Measurements from ENCODE around the gene PAGR1. TPM values are rescaled to one million over a fixed set of nuclear protein-coding genes. Genes with fewer than 3 reads are reported as not detected.
"Not testable (repeated sequence)": the region's sequence is repeated elsewhere in the genome, so short reads cannot be mapped to it uniquely, and the experiment has no call there.

PAGR1 gene
- total and polyA plus RNA-seq, 10 of the 15 experiments (the other 5 are each of a cell fraction or from before 2014, with no cell fraction given), result 1.1 to 57.7 (median 23.4) TPM

DNA sequence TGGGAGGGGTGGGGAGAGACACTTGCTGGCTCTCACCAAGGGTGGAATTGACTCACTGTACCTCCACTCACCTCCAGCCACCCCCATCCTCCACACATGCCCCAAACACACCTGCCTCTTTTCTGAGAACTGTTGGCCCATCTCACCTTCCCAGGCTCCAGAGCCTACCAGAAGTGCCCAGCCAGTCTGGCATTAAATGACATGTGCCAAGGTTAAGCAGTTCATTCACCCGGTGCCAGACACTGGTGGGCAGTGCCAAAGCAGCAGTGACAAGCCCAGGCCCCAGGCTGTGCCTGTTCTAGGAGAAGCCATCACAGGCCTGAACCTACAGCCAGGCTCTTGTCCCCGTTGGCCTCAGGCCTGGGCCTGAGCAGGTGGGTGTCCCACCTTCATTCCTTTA, 15.5 kb downstream of the PAGR1 start (continued):
- no peak for TF ChIP-seq SP1 (IDR thresholded peaks at IDR 0.05; ENCODE audit: low read depth, low read length)
- TF ChIP-seq TBL1XR1 (IDR thresholded peaks at IDR 0.05; ENCODE audit: low read depth, low read length), result no peak

GRCh38 chr16:29833219-29833618, 17.3 kb downstream of the PAGR1 start:
- FAIRE-seq; H2AFZ ChIP-seq (ENCODE audit: control insufficient read depth, low read depth, low read length); H3K4me2 ChIP-seq (ENCODE audit: control insufficient read depth, insufficient read depth); H3K9me3 ChIP-seq (replicated peaks; ENCODE audit: control insufficient read depth, insufficient read depth, low read length); BruUV-seq (replicated peaks); H3K27me3 ChIP-seq (replicated peaks in 1 of 2; ENCODE audit: control insufficient read depth in 2 of 2, insufficient read depth in 2 of 2, low read length in 1 of 2); H3K27ac ChIP-seq (ENCODE audit: control insufficient read depth, insufficient read depth); H3K4me1 ChIP-seq (ENCODE audit: control insufficient read depth, insufficient read depth, low read length); in situ Hi-C loops (cut with MboI); H4K20me1 ChIP-seq (ENCODE audit: control insufficient read depth, insufficient read depth); H3K79me2 ChIP-seq (ENCODE audit: control insufficient read depth, insufficient read depth, low read length); SMC1A ChIA-PET (ENCODE audit: uncharacterized antibody, unreplicated experiment); RAD21 ChIA-PET (ENCODE audit: unreplicated experiment); ATAC-seq; H3K9ac ChIP-seq (ENCODE audit: control insufficient read depth, insufficient read depth, low read length); intact Hi-C loops (cut with micrococcal nuclease; ENCODE audit: unreplicated experiment); DNase-seq (ENCODE audit: low read depth, low spot score); H3K4me3 ChIP-seq: not testable (repeated sequence)
- H3K36me3 ChIP-seq (ENCODE audit: control insufficient read depth in 2 of 2, insufficient read depth in 2 of 2, low read length in 1 of 2), result peaks cover 11 to 15% of the 10 kb centered on the region in 2 experiments; a peak in 3 of 4 replicates
- POLR2A ChIA-PET, result interaction anchor here (1.0 kb wide), 1 partner anchor 16 kb away, joined by 3 read pairs; no protein-coding TSS in a partner anchor
- 85% methylated on average over 4 of the region's 4 CpGs for WGBS (ENCODE audit: insufficient coverage, insufficient replicate concordance, low lambda C conversion rate, missing lambda C conversion rate)
- CTCF ChIA-PET, result interaction anchor here (0.6 to 1.6 kb wide), 5 partner anchors 15 to 128 kb away, joined by 3 to 7 read pairs (median 3); partner anchors contain the start of gene PAGR1

- no peak overlapping the region for H3K9ac ChIP-seq (ENCODE audit: control insufficient read depth, insufficient read depth, low read length)
- ChIA-PET CTCF (no interaction called here), POLR2A (no interaction called here), SMC1A (ENCODE audit: uncharacterized antibody, unreplicated experiment) (interaction anchor here (0.6 kb wide), 1 partner anchor 21 kb away, joined by 3 read pairs; no protein-coding TSS in a partner anchor), RAD21 (ENCODE audit: unreplicated experiment) (no interaction called here)
- ATAC-seq, result no peak
- no peaks in the 10 kb centered on the region for H3K27me3 ChIP-seq (replicated peaks in 1 of 2; ENCODE audit: control insufficient read depth in 2 of 2, insufficient read depth in 2 of 2, low read length in 1 of 2)
- H3K79me2 ChIP-seq (ENCODE audit: control insufficient read depth, insufficient read depth, low read length), result no peaks in the 10 kb centered on the region
- no peaks in the 10 kb centered on the region for H3K4me1 ChIP-seq (ENCODE audit: control insufficient read depth, insufficient read depth, low read length)
- no peaks in the 10 kb centered on the region for H3K9me3 ChIP-seq (replicated peaks; ENCODE audit: control insufficient read depth, insufficient read depth, low read length)
- H3K36me3 ChIP-seq (ENCODE audit: control insufficient read depth in 2 of 2, insufficient read depth in 2 of 2, low read length in 1 of 2), result peaks cover 11 to 15% of the 10 kb centered on the region in 2 experiments; a peak in 3 of 4 replicates
- no peak overlapping the region for H3K4me3 ChIP-seq
- 83% methylated on average over 5 of the region's 5 CpGs for WGBS (ENCODE audit: insufficient coverage, insufficient replicate concordance, low lambda C conversion rate, missing lambda C conversion rate)
- H3K4me2 ChIP-seq (ENCODE audit: control insufficient read depth, insufficient read depth), result no peak overlapping the region
- intact Hi-C loops (cut with micrococcal nuclease; ENCODE audit: unreplicated experiment), result no loop called here
- no peak for TF ChIP-seq IRF5 (IDR thresholded peaks at IDR 0.05; ENCODE audit: borderline replicate concordance)
- no peak for TF ChIP-seq NFYB (IDR thresholded peaks at IDR 0.05; ENCODE audit: insufficient read depth, low read depth, low read length)
- TF ChIP-seq E4F1 (IDR thresholded peaks at IDR 0.05; ENCODE audit: borderline replicate concordance, partially characterized antibody), result no peak
- TF ChIP-seq, protein P1, sequence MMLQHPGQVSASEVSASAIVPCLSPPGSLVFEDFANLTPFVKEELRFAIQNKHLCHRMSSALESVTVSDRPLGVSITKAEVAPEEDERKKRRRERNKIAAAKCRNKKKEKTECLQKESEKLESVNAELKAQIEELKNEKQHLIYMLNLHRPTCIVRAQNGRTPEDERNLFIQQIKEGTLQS (IDR thresholded peaks at IDR 0.05; ENCODE audit: borderline replicate concordance, extremely low read depth, low read depth, low read length), result no peak
- no peak for TF ChIP-seq SREBF1 (IDR thresholded peaks at IDR 0.05; ENCODE audit: low read length)
- TF ChIP-seq FOXM1 (IDR thresholded peaks at IDR 0.05; ENCODE audit: low read depth, low read length), result no peak
- H3K27ac ChIP-seq (ENCODE audit: control insufficient read depth, insufficient read depth), result no peak overlapping the region
- no TSS peak for BruUV-seq (replicated peaks)
- no peaks in the 10 kb centered on the region for H4K20me1 ChIP-seq (ENCODE audit: control insufficient read depth, insufficient read depth)
- in situ Hi-C loops (cut with MboI), result no loop called here
- FAIRE-seq, result no peak
- no peak overlapping the region for H2AFZ ChIP-seq (ENCODE audit: control insufficient read depth, low read depth, low read length)
- DNase-seq (ENCODE audit: low read depth, low spot score), result no peak
Observed at GRCh38 chr16:29834079-29834478, 18.1 kb downstream of the PAGR1 start.
